HG02798 (cell line): Measurements from ENCODE around the gene RIN3.

Experiments used
- ATAC-seq: cut with Tn5 transposase; IDR thresholded peaks from one replicate; pipeline ENCODE4 v1.9.1; 2021; ENCODE audit warnings: mild to moderate bottlenecking; ENCODE audit not compliant: unreplicated experiment, poor library complexity

The RIN3 gene

DNA sequence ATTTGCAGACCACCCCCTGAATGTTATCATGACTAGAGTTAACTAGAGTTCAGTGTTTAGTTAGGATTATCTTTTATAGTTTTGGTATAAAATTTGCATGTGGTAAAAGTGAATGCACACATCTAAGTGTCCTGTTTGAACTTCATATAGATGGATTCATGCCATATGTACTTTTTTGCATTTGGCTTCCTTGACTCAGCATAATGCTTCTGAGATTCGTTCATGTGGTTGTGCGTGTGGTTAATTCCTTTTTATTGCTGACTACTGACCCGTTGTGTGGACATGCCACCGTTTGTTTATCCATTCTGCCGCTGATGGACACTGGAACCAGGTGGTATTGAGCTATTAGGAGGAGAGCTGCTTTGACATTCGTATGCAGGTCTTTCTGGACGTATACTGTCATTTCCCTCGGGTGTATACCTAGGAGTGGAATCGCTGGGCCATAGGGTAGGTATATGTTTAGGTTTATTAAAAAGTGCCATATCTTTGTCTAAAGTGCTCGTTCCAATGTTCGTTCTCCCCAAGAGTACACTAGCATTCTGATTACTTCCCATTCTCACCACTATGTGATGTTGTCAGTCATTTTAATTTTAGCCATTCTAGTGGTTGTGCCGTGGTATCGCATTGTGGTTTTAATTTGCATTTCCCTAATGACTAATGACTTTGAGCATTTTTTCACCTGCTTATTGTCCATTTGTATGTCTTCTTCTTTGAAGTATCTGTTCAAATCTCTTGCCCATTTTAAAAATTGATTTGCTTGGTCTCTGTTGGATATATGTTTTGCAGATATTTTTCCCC lies 37.7 kb downstream of the RIN3 start:
- peak; percentile 82 for ATAC-seq

DNA sequence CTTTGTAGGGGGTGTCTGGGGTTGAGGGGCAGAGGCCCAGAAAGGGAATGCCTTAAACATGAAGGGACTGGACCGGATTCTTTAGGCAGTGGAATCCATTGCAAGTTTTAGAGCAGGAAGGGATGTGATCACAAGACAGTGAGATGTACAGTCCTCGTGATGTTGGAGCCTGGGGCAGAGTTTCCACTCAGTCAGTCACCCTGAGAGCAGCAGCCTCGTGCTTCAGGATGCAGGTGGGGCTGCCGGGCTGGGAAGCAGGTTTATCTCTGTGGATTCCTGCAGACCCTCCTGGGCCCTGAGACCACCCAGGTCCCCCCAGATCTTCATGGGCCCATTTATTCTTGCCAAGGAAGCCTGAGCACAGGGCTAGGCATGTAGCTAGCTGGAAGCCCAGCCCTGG lies 38.5 kb downstream of the RIN3 start:
- no peak for ATAC-seq

DNA sequence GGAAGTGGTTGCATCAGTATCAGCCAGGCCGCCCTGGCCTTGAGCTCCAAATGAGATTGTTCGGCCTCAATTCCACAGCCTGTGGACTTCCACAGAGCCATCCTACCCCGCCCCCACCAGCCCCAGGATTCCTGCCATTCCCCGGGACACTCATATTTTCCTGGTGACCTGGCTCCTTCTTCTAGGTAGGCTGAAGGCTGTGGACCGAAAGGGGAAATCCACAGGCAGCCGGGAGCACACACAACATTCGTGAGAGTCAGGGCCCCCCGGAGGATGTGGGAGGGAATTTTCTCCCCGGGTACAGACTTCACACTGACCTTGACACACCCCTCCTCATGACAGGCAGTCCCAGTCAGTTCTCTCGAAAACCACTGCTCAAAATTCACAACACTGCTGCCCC lies 39.9 kb downstream of the RIN3 start:
- ATAC-seq: no peak

DNA sequence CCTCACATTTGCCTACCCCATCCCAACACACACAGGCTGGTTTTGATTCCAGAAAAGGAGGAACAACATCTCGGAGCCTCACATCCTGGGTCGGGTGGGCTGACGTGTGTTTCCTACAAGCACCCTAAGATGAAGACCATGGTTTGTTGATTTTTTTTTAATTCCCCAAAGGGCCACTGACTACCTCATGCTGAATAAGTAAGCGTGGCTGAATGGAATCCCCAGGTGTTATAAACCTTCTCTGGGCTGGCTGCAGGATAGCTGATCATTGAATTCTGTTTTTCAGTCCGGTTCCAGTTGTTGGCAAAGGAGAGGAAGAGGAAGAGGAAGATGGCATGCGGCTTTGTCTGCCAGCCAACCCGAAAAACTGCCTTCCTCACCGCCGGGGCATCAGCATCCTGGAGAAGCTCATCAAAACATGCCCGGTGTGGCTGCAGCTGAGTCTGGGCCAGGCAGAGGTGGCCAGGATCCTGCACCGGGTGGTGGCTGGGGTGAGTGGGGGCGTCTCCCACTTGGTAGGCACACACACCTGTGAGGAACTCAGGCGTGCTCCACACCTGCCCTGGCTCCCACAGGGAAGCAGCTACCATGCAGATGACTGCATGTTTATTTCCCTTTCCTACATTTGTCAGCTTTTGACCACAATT lies 42.0 kb downstream of the RIN3 start:
- no peak for ATAC-seq

DNA sequence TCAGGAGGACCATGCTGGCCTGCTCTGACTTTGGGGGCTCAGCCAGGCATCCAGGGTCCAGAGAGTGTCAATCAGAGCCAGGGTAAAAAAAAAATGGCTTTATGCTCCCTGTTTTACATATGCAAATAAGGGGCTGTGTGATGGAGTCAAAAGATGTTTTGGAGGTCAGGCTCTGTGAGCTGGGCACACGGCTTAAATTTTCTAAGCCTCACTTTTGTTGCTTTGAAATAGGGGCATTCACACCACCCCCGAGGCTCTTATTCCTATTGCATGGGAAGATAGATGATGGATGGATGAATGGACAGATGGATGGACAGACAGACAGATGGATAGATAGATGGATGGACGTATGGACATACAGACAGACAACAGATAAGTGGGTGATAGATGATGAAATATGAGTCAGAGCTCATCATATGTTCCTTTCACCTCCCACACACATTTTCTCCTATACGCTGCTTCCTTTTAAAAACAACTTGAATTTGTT lies 42.7 kb downstream of the RIN3 start:
- no peak for ATAC-seq

DNA sequence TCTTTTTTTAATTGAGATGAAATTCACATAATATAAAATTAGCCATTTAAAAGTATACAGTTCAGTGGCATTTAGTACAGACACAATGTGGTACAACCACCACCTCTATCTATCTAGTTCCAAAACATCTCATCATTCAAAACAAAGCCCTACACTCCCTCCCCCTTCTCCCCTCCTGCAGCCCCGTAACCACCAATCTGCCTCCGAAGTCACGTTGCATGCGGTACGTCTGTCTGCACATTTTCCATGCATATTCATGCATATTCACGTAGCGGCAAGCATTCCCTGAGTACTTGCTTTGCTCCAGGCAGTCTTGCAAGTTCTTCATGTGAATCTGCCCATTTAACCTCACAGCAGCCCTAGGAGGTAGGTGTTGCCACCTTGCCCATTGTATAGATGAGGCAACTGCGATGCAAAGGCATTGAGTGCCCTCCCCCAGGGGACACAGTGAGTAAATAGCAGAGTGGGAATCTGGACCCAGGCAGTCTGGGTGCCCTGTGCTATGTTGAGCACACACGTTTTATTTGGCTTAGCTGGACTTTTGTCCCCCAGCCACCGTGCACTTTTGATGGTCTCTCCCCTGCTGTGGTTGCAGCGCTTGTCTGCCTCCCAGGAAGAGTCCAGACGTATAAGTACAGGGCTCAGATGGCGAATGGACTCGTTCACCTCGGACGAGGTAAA lies 43.4 kb downstream of the RIN3 start:
- ATAC-seq: no peak

DNA sequence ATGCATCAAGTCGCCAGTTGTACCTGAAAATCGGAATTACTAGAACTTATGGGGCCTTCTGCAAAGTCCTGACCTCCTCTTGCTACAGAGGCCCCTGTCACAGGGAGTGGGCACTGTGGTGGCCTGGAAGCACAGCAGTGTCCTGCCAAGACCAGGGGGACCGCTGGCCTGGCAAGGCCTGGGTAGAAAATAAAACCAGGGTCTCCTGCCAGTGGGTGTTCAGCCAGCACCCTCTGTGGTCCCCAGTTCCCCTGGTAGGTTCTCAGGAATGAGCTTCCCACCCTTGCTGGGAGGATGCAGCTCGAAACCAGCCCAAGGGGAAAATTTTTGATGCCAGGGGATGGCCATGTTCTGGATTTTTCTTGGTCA lies 43.9 kb downstream of the RIN3 start:
- ATAC-seq: no peak

DNA sequence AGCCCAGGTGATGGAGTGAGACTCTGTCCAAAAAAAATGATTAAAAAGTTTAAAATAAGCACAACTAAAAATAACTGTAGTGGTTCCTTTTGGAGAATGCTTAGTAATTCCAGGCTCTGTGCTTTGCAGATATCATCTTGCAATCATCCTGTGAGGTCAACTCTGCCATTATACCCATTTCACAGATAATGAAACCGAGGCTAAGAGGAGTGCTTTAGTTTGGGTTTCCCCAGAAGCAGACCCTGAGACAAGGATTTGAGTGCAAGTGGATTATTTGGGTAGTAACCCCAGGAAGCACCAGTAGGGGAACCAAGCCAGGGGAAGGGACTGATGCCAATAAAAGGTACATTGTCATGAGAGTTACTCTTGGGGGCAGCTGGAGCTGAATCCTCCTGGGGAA lies 44.7 kb downstream of the RIN3 start:
- no peak for ATAC-seq

DNA sequence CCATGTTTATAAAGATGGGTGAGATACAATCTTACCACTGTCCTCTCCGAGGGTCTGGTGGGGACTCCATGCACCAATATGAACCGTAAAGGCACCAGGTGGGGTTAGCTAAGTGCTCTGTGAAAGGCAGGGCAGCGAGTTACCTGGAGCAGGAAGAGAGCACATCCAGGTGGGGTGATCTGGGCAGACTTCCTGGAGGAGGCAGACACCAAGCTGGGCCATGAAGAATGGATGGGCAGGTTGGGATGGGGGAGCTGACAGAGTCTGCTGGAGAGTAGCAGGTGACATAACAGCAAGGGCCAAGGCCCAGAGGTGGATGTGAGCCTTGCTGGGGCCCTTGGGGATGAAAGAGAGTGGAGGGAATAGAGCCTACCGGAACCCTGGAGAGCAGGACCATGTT lies 45.9 kb downstream of the RIN3 start:
- ATAC-seq: no peak

DNA sequence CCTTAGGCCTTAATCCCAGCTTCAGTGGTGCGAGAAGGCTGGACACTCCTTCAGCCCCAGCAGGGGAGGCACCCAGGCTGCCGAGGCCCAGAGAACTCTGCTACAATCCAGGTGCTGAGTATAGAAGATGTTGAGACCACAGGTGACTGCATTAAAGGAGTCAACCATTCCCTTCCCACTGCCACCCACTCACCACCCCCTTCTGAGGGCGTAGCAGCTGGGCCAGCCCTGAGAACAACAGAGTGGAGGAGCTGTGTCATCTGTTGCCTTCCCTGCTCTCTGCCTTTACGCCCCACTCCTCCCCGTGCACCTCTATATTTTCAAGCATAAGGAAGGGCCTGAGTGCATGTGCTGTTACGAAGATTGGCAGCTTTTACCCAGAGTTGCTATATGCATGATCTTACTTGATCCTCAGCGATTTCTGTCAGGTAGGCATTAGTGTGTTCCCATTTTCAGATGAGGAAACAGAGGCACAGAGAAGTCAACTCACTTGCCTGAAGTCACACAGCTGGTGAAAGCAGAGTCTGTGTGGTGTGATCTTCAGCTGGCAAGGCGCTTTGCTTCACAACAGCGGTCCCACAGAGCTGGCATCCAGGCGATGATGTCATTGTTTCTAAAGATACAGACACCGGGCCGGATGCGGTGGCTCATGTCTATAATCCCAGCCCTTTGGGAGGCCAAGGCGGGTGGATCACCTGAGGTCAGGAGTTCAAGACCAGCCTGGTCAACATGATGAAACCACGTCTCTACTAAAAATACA lies 46.7 kb downstream of the RIN3 start:
- ATAC-seq: no peak

DNA sequence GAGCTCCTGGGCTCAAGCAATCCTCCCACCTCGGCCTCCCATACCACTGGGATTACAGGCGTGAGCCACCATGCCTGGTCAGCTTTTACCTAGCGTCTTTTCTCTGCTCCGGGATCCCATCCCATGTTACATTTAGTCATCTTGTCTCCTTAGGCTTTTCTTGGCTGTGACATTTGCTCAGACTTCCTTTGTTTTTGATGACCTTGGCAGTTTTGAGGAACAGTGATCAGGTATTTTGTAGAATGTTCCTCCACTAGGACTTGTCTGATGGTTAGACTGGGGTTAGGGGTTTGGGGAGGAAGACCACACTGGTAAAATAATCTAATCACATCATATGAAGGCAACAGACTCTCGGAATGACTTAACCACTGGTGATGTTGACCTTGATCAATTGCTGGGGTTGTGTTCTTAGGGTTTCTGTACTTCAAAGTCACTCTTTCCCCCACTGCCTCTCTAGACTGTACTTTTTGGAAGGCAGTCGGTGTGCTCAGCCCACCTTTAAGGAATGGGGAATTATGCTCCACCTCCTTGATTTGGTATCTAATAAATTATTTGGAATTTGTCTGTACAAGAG lies 48.4 kb downstream of the RIN3 start:
- no peak for ATAC-seq

DNA sequence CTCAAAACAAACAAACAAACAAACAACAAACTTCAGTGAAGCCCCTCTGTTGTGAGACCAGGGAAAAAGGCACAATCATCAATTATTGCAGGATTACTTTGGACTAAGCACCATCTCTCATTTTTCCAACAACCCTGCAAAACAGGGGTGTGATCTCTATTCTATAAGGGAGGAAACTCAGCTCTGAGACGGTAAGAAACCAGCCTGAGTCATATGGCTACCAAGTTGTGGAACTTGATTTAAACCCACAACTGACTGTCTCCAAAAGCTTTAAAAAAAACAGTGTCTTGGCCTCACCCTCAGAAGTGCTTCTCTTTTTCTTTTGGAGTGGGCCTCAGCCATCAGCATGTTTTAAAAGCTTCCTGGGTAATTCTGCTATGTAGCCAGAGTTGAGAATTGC lies 49.8 kb downstream of the RIN3 start:
- ATAC-seq: peak; percentile 89

DNA sequence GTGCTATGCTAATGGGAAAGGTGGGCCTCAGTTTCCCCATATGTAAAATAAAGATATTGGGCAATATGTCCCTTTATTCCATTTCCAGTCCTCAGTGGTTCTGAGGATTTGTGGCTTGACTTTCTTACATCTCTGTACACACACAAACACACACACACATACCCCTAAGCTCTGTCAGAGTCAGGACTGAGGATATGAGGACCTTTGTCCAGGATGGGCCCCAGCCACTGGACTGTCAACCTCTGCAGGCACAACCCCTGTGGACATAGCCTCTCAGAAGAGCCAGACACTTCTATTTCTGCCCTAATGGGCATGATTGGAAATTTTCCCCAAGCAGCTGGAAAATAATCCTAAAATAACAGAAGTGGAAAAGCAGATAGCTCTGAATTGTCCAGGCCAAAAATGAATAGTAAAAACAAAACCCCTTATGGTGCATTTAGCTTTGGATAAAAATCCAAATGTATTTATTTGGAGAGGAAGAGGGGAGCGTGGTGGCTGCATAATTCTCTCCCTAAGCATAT lies 50.2 kb downstream of the RIN3 start:
- no peak for ATAC-seq

DNA sequence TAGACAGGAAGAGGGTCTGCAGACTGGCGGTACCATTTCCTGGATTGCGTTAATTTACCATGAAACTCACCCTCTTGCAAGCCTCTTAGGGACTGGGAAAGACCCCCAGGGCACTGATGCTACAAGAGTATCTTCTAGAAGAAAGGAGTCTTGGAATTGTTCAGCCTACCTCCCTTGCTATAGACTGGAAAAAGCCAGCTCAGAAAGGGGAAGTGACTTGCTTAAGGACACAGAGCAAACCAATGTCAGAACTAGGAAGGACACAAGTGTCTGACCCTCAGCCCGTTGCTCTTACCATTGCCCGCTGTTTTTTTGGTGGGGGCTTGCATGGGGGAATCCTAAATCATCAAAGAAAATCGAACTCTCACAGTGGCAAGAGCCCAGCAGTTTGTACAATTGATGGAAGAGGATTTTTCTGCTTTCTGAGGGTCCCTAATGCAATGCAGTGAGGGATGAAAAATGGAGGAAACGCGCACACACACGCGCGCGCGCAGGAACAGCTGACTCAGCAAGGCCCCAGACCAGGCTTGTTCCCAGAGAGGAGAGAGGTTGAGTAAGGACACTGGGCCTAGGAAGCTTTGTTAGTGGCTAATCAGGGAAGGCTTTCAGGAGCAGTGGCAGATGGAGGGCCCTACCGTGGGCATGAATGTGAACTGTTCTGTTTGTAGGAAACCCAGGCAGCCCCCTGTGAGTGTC lies 50.9 kb downstream of the RIN3 start:
- ATAC-seq: no peak

DNA sequence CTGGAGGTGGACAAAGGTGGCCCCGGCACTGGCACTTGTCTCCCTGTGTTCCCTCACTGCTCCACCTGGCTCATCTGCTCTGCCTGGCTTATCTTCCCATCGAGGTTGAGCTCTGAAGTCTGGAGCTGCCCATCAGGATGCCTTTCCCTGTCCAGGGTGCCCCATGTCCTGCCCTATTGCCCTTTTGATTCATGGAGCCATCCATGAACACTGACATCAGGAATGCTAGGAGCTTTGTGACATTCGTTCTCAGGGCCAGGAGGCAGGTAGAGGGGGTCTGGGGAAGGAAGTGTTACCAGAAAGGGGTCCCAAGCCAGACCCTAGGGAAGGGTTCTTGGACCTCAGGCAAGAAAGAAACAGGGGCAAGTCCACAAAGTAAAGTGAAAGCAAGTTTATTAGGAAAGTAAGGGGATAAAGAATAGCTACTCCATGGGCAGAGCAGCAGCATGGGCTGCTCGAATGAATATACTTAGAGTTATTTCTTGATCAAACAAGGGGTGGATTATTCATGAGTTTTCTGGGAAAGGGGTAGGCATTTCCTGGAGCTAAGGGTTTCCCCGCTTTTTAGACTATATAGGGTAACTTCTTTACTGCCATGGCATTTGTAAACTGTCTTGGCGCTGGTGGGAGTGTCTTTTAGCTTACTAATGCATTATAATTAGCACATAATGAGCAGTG lies 51.6 kb downstream of the RIN3 start:
- ATAC-seq: no peak

DNA sequence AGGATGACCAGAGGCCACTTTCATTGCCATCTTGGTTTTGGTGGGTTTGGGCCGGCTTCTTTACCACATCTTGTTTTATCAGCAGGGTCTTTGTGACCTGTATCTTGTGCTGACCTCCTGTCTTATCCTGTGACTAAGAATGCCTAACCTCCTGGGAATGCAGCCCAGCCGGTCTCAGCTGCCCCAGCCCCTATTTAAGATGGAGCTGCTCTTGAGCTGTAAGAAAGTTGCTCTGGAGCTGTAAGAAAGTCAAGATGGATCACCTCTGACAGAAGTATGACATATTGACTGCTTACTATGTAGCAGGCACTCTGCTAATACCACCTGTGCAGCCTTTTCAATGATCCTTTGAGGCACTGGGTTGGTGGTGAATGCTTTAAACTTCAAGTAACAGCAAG lies 52.1 kb downstream of the RIN3 start:
- ATAC-seq: no peak

DNA sequence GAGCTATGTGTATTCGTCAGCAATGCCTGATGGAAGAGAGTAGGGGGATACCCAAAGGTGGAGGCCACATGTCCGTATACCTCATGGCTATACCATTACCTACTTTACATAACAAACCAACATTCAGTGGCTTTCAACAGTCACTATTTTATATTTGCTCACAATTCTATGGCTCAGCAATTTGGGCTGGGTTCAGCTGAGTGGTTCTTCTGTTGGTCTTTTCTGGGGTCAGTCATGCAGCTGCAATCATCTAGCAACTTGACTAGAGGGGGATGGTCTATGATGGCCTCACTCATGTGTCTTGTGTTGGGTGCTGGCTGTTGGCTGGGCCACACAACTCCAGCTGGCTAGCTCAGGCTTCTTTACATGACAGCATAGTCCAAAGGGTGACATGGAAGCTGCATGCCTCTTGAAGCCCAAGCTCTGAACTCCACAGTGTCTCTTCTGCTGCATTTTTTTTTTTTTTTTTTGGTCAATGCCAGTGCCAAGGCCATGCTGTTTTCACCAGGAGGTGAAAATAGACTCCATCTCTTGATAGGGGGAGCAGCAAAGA lies 53.7 kb downstream of the RIN3 start:
- ATAC-seq: no peak

DNA sequence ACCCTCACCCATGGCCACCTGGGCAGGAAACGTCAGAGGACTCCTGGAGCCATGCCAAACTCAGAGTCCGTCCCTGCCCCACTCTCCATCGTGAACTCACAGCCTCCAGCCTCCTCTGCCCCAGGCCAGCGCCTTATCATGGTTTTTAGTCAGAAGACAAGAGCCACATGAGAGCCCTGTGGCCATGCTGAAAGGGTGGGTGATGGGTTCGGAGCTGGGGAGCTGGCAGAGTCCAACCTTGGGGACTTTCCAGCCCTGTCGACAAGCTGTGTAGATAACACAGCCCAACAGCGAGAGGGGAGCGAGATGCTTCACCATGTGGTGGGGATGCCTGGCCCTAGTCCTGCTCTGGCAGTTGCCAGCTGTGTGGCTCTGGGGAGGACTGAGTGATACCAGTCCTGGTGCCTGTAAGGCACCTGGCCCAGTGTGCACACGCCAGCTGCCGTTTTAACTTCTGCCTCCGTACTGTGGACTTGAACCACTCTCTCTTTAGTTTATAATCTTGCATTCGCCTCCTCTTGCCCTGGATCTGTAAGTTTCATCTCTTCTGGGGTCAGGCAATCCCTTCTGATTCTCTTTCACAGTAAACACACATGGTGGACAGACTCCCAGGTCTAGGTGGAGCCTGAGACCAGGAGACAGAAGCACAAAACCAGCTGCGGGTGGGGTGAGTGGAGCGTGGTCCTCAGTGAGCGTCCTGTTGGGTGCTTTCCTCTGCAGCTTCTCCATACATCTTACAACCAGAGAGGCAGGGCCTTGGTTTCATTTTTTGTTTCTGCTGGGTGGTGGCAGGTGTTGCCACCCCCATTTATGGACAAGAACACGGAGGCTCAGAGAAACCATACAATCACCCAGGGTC lies 55.3 kb downstream of the RIN3 start:
- peak; percentile 79 for ATAC-seq
